ENCODE measurements around the gene HUS1.

- TF ChIP-seq POLR2A (IDR thresholded peaks at IDR 0.05) = no peak
- no peak for TF ChIP-seq CTCF (IDR thresholded peaks at IDR 0.05 in 4 of 5, conservative IDR thresholded peaks at IDR 0.05 in 1 of 5)
Observed at GRCh38 chr7:47973739-47974138, 5.7 kb downstream of the HUS1 start.
